IPS-15b (cell line): Measurements from ENCODE around the gene RBM41.
A peak's percentile ranks its signal among the peaks of the same experiment; 100 is the strongest.
"Not testable (repeated sequence)": the region's sequence is repeated elsewhere in the genome, so short reads cannot be mapped to it uniquely, and the experiment has no call there.

Experiments used
- H3K27me3 ChIP-seq: one replicate; pipeline ENCODE4 v1.6.1; 2013; ENCODE audit warnings: low read length; ENCODE audit not compliant: control insufficient read depth, insufficient read depth
- H3K36me3 ChIP-seq: one replicate; pipeline ENCODE4 v1.6.1; 2013; ENCODE audit warnings: low read length; ENCODE audit not compliant: control insufficient read depth, insufficient read depth
- H3K4me1 ChIP-seq: one replicate; pipeline ENCODE4 v1.6.1; 2013; ENCODE audit warnings: mild to moderate bottlenecking, low read length; ENCODE audit not compliant: control insufficient read depth, insufficient read depth
- H3K4me3 ChIP-seq: one replicate; pipeline ENCODE4 v1.5.1; 2013; ENCODE audit warnings: low read depth, low read length
- H3K9ac ChIP-seq: one replicate; pipeline ENCODE4 v1.6.1; 2013; ENCODE audit warnings: low read depth, mild to moderate bottlenecking, low read length
- H3K9me3 ChIP-seq: one replicate; pipeline ENCODE4 v1.6.1; 2013; ENCODE audit warnings: mild to moderate bottlenecking, low read length; ENCODE audit not compliant: control insufficient read depth, insufficient read depth

Gene RBM41

GRCh38 chrX:107123750-107124149 lies 5.1 kb upstream of the RBM41 start:
- no peak overlapping the region for H3K4me3 ChIP-seq
- H3K9me3 ChIP-seq = no peaks in the 10 kb centered on the region
- no peaks in the 10 kb centered on the region for H3K4me1 ChIP-seq
- H3K9ac ChIP-seq = no peak overlapping the region
- no peaks in the 10 kb centered on the region for H3K36me3 ChIP-seq
- no peaks in the 10 kb centered on the region for H3K27me3 ChIP-seq

- Histone ChIP-seq H3K9me3 (no peaks in the 10 kb centered on the region), H3K27me3 (no peaks in the 10 kb centered on the region), H3K9ac (no peak overlapping the region), H3K36me3 (peaks cover 4% of the 10 kb centered on the region), H3K4me1 (no peaks in the 10 kb centered on the region), H3K4me3 (no peak overlapping the region)
Measured at GRCh38 chrX:107119283-107119682, 661 bp upstream of the RBM41 start.

GRCh38 chrX:107117993-107118321 lies 665 bp downstream of the RBM41 start:
- Histone ChIP-seq H3K9me3 (no peaks in the 10 kb centered on the region), H3K4me3 (peak overlapping the region; percentile 90), H3K27me3 (no peaks in the 10 kb centered on the region), H3K4me1 (no peaks in the 10 kb centered on the region), H3K36me3 (peaks cover 9% of the 10 kb centered on the region), H3K9ac (peak overlapping the region; percentile 95)

- Histone ChIP-seq H3K27me3 (no peaks in the 10 kb centered on the region), H3K9ac (no peak overlapping the region), H3K4me1 (peaks cover 6% of the 10 kb centered on the region), H3K9me3 (no peaks in the 10 kb centered on the region), H3K36me3 (peaks cover 3% of the 10 kb centered on the region), H3K4me3 (no peak overlapping the region)
Measured at GRCh38 chrX:107107459-107107858, 11.2 kb downstream of the RBM41 start.

GRCh38 chrX:107102980-107103379 lies 15.6 kb downstream of the RBM41 start:
- Histone ChIP-seq H3K36me3 (no peaks in the 10 kb centered on the region), H3K4me1 (no peaks in the 10 kb centered on the region), H3K4me3 (no peak overlapping the region), H3K9me3 (no peaks in the 10 kb centered on the region), H3K9ac (no peak overlapping the region), H3K27me3 (no peaks in the 10 kb centered on the region)

- H3K9ac ChIP-seq = no peak overlapping the region
- H3K4me1 ChIP-seq = no peaks in the 10 kb centered on the region
- H3K4me3 ChIP-seq = no peak overlapping the region
- H3K27me3 ChIP-seq = no peaks in the 10 kb centered on the region
- no peaks in the 10 kb centered on the region for H3K9me3 ChIP-seq
- no peaks in the 10 kb centered on the region for H3K36me3 ChIP-seq
Measured at GRCh38 chrX:107076158-107076557, 42.5 kb downstream of the RBM41 start.

GRCh38 chrX:107057731-107058130 lies 60.9 kb downstream of the RBM41 start:
- not testable (repeated sequence) for H3K4me1 ChIP-seq, H3K9me3 ChIP-seq, H3K9ac ChIP-seq, H3K4me3 ChIP-seq, H3K36me3 ChIP-seq, H3K27me3 ChIP-seq

GRCh38 chrX:107054978-107055377 lies 63.6 kb downstream of the RBM41 start:
- Histone ChIP-seq H3K36me3 (no peaks in the 10 kb centered on the region), H3K9me3 (no peaks in the 10 kb centered on the region), H3K4me3 (no peak overlapping the region), H3K9ac (no peak overlapping the region), H3K4me1 (no peaks in the 10 kb centered on the region), H3K27me3 (no peaks in the 10 kb centered on the region)

GRCh38 chrX:107050195-107050709 lies 68.4 kb downstream of the RBM41 start:
- Histone ChIP-seq H3K4me1 (no peaks in the 10 kb centered on the region), H3K36me3 (no peaks in the 10 kb centered on the region), H3K4me3 (no peak overlapping the region), H3K9me3 (no peaks in the 10 kb centered on the region), H3K27me3 (no peaks in the 10 kb centered on the region), H3K9ac (no peak overlapping the region)

- Histone ChIP-seq H3K27me3 (no peaks in the 10 kb centered on the region), H3K4me3 (no peak overlapping the region), H3K36me3 (no peaks in the 10 kb centered on the region), H3K9ac (no peak overlapping the region), H3K4me1 (no peaks in the 10 kb centered on the region), H3K9me3 (no peaks in the 10 kb centered on the region)
Measured at GRCh38 chrX:107047622-107048021, 71.0 kb downstream of the RBM41 start.

GRCh38 chrX:107029752-107030151 lies 88.9 kb downstream of the RBM41 start:
- Histone ChIP-seq H3K4me1 (peaks cover 2% of the 10 kb centered on the region), H3K9ac (no peak overlapping the region), H3K9me3 (no peaks in the 10 kb centered on the region), H3K4me3 (no peak overlapping the region), H3K36me3 (no peaks in the 10 kb centered on the region), H3K27me3 (no peaks in the 10 kb centered on the region)

- H3K27me3 ChIP-seq = no peaks in the 10 kb centered on the region
- H3K9me3 ChIP-seq = no peaks in the 10 kb centered on the region
- H3K9ac ChIP-seq = no peak overlapping the region
Measured at GRCh38 chrX:107025545-107025944, 93.1 kb downstream of the RBM41 start.

GRCh38 chrX:107014936-107015335 lies 103.7 kb downstream of the RBM41 start:
- Histone ChIP-seq H3K9ac (no peak overlapping the region), H3K4me1 (no peaks in the 10 kb centered on the region), H3K36me3 (no peaks in the 10 kb centered on the region), H3K9me3 (no peaks in the 10 kb centered on the region), H3K27me3 (no peaks in the 10 kb centered on the region), H3K4me3 (no peak overlapping the region)

More at GRCh38 chrX:107025545-107025944, 93.1 kb downstream of the RBM41 start:
- peaks cover 2% of the 10 kb centered on the region for H3K4me1 ChIP-seq
- H3K36me3 ChIP-seq = no peaks in the 10 kb centered on the region
- H3K4me3 ChIP-seq = no peak overlapping the region
